GM18526 (cell line): ENCODE results near the gene RAB11FIP3.

Experiments used
- POLR2A ChIP-seq: IDR thresholded peaks from 3 replicates; pipeline ENCODE4 v1.6.1; 2011; ENCODE audit not compliant: insufficient read length; ENCODE audit errors: extremely low read depth

The RAB11FIP3 gene

DNA sequence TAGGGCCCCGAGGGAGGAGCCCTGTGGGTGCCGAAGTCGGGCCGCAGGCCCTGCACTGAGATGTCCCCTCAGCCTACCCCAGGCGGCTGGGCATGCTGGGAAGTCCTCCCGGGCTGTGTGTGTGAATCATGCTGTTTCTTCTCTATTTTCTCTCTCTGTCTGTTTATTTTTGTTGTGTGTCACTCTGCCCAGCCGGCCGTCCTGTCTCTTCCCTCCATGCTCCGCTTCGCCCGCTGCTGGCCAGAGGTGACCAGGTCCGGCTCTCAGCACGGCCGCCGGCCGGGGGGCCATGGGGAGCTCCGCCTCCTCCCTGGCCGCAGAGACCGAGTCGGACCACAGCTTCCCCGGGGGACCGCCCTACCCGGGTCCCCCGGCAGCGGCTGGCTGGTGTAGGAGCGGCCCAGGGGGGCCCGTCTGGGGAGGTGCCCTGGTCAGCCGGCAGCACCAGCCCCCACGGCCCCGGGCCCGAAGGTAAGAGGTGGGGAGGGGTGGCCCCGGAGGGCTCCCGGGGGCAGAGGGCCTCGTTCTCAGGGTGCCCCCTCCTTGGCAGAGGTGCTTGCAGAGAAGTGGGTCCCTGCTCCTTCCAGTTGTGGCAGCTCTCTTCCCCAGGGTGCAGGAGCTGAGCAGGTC, 114.6 kb downstream of the RAB11FIP3 start:
- no peak for TF ChIP-seq POLR2A

DNA sequence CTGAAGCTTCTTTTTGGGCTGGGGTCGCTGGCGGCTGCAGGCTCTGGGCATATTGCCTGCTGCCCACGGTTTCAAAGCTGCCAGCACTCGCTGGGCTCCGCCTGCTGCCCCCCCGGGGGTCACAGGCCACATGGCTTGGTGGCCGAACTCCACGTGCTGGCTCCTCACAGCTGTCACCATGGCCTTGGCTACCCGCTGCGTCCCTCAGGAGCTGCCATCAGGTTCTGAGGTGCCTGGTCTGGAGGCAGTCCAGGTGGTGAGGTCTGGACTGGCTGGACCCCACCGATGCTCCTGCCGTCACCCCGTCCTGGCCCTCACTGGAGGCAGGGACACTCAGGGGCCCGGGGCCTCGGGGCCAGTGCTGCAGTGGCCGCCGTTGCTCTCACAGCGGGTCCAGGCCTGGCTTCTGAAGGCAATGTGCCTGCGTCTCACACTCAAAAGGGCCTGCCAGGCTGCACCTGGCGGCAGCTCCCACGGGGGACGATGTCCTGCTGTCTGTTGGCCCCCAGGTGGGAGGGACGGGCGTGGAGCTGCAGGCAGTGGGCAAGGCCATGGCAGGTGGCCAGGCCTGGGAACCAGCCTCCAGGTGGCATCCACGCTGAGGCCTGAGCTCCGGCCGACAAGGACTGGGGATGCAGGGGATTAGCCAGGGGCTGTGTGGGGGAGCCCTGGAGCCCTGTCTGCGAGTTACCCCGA, 115.3 kb downstream of the RAB11FIP3 start:
- TF ChIP-seq POLR2A: no peak

DNA sequence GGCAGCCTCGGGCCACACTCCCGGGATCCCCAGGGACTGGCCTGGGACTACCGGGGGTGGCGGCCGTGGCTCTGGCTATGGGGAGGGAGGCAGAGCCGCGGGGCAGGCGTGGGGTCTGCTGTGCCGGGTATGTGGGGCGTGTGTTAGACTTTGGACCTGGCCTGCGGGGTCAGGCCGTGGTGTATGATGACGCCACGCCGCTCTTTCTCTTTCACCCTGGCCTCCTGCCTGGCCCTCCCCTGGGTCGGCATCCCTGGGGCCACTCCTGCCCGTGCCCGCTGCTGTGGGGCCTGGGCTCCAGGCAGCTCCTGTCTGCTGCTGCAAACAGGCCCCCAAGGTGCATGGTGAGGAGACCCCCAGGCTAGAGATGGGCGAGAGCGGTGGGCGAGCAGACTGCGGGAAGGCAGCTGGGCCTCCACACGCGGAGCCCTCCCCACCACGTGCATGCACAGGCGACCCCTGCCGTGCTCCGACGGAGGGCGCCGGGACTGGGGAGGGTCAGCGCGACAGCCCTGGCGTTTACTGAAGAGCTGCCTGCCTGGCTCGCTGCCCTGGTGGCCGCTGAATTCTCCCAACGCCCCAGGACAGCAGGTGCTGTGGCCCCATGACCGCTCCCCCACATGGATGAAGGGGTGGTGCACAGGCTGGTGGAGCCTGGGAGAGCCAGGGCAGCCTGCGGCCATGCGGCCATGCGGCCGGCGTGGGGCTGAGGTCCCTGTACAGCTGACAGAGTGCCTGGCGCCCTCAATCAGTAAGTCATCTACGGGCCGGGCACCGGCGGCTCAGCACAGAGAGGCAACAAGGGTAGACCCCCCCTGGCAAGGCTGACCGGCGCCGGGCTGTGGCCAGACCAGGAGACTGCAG, 118.1 kb downstream of the RAB11FIP3 start:
- TF ChIP-seq POLR2A: no peak

DNA sequence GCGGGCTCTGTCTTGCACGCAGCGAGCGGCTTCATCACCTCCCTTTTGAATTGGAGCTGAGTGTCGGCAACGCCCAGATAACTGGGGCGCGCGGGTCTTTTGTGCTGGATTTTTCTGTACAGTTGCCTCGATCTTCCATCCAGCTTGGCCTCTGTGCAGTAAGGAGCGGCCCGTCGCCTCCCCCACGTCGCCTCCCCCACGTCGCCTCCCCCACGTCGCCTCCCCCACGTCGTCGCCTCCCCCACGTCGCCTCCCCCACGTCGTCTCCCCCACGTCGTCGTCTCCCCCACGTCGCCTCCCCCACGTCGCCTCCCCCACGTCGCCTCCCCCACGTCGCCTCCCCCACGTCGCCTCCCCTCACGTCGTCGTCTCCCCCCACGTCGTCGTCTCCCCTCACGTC, 119.1 kb downstream of the RAB11FIP3 start:
- no peak for TF ChIP-seq POLR2A

DNA sequence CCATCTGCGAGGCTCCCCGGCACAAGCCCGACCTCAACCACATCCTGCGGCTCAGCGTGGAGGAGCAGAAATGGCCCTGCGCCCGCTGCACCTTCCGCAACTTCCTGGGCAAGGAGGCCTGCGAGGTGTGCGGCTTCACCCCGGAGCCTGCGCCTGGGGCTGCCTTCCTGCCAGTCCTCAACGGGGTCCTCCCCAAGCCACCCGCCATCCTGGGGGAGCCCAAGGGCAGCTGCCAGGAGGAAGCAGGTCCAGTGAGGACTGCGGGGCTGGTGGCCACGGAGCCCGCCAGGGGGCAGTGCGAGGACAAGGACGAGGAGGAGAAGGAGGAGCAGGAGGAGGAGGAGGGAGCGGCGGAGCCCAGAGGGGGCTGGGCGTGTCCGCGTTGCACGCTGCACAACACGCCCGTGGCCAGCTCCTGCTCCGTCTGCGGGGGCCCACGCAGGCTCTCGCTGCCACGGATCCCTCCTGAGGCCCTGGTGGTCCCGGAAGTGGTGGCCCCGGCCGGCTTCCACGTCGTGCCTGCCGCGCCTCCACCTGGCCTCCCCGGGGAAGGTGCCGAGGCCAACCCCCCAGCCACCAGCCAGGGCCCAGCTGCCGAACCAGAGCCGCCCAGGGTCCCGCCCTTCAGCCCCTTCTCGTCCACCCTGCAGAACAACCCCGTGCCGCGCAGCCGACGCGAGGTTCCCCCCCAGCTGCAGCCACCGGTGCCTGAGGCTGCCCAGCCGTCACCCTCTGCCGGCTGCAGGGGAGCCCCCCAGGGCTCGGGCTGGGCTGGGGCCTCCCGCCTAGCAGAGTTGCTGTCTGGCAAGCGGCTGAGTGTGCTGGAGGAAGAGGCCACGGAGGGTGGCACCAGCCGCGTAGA, 121.7 kb downstream of the RAB11FIP3 start:
- no peak for TF ChIP-seq POLR2A

DNA sequence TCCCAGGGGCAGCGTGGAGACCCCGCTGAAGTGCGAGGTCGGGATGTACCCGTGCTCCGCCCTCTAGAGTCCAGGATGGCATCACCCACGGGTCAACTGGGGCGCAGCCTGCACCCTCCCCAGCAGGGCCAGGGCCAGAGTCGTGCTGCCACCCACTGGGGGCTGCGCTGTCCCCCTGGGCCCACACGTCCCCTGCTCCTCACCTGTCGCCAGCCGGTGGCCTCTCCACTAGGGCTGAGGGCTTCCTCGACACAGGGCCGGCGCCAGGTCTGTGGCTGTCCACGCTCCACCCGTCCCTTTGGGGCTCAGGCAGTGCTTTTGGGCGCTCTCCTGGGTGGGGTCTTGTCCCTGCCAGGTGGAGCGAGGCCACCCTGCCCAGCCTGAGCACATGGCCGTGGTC, 123.1 kb downstream of the RAB11FIP3 start:
- no peak for TF ChIP-seq POLR2A

DNA sequence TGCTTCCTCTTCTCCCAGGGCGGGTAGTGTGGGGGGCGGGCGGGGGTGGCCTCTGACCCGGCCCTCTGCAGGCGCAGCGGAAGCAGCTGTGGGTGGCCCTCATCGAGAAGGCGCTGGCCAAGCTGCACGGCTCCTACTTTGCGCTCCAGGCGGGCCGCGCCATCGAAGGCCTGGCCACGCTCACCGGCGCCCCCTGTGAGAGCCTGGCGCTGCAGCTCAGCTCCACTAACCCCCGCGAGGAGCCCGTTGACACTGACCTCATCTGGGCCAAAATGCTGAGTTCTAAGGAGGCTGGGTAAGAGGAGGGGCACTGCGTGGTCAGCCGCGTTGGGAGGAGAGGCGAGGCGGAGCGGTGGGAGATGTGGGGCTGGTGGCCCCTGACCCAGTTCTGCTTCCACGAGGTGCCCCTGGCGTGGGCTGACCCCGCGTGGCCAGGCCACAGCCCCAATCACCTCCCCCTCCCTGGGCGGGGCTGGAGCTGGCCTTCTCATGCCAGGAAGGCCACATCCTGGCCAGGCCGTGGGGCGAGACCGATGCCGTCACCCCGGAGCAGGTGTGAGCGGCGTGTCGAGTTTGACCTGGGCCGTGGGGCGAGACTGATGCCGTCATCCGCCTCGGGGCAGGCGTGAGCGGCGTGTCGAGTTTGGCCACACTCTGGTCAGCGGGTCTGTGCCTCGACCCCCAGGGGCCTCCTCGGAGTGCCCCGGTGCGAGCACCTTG, 124.3 kb downstream of the RAB11FIP3 start:
- TF ChIP-seq POLR2A: no peak

DNA sequence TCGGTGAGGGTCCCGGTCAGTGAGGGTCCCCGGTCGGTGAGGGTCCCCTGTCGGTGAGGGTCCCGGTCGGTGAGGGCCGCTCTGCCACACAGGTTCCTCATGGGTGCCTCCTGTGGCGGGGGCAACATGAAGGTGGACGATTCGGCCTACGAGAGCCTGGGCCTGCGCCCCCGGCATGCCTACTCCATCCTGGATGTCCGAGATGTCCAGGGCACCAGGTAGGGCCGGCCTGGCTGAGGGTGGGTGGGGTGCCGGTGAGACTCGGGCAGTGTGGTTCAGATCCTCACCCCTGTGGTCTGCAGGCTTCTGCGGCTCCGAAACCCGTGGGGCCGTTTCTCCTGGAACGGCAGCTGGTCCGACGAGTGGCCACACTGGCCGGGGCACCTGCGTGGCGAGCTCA, 125.8 kb downstream of the RAB11FIP3 start:
- no peak for TF ChIP-seq POLR2A

DNA sequence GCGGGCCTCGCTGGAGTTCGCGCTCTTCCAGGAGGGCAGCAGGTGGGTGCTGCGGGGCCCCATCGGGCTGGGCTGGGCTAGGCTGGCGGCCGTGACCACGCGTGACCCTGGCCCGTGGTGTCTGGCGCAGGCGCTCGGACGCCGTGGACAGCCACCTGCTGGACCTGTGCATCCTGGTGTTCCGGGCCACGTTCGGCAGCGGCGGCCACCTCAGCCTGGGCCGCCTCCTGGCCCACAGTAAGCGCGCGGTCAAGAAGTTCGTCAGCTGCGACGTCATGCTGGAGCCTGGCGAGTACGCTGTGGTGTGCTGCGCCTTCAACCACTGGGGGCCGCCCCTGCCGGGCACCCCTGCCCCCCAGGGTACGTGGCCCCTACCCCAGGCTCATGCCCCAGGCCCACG, 126.7 kb downstream of the RAB11FIP3 start:
- no peak for TF ChIP-seq POLR2A

DNA sequence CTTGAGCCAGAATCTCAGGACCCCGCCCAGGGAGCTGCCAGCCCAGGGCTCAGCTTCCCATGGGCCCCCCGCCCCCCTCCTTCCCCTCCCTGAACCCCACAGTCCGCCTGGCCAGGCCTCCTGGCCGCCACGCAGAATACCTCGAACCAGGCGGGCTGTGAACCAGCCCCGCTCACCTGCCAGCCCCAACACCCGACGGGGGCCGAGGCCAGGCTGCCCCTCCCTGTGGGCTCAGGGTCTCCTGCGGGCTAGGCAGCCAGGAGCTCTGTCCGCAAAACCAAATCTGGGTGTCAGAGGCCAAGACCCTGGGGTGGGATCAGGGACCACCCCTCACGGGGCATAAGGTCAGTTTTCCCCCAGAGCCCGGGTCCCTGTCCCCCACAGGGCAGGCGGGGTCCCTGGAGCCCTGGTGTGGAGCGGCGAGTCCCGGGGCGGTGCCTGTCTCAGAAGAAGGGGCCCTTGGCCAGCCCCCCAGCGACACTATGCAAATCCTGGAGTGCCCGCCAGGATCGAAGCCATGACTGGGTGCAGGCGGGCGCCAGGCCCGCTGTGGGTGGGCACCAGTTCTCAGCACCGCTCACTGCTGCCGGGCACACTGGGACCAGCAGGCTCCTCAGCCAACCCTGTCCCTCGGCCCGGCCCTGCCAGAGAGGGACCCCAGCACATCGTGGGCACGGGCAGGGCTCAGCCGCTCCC, 128.3 kb downstream of the RAB11FIP3 start:
- TF ChIP-seq POLR2A: no peak

DNA sequence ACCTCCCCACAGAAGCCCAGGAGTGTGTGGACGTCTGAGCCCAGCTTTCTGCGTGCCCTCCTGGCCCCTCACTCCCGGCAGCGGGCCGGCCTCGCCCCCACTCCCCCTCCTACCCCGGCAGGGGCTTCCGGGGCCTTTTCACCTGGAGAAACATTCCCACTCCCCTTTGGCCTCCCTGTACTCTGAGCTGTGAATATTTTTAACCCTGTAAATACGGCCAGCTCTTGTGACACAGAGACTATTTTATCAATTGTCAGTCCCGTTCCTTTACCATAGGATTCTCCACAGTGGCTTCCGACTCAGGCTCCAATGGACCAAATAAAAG, 128.8 kb downstream of the RAB11FIP3 start:
- no peak for TF ChIP-seq POLR2A

DNA sequence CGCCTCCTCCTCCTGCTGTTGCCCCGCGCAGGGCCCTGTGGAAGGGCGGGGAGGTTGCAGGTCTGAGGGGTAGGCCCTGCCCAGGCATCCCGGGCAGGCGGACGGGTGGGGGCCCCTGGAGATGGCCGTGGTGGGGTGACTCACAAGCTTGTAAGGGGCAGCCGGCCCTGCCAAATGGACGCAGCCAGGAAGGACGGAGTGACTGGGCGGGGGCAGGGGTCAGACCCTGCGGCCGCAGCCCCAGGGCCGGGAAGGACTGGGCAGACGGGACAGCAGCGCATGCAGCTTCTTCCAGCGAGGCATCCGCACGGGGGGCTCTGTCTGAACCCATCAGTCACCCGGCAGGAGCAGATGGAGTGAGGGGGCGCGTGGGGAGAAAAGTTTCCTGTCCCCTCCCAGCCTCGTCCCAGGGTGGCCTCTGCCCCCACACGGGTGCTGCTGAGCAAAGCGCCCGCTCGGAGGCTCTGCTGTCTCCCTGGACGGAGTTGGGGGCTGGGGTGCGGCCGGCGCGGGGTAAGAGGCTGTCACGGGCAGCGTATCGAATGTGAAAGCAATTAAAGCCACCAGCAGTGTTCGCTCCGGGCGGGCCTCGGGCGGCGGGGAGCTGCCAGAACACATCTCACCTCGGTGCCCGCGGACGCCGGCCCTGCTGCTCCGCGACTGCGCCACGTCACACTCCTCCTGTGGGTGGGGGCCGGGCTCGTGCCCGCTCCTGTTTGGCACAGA, 129.4 kb downstream of the RAB11FIP3 start:
- no peak for TF ChIP-seq POLR2A
